H9 (cell line): ENCODE data around the gene USF3. TPM values are rescaled to one million over a fixed set of nuclear protein-coding genes. Genes with fewer than 3 reads are reported as not detected.

Experiments
- DNase-seq: peaks from one replicate; pipeline ENCODE4 v3.0.0-alpha.2; 2017
- H2AFZ ChIP-seq: one replicate; pipeline ENCODE4 v1.6.1; 2013; ENCODE audit warnings: mild to moderate bottlenecking, low read length, control low read depth, moderate library complexity
- H2AK5ac ChIP-seq: 2 replicates; pipeline ENCODE4 v1.6.1; 2013; ENCODE audit warnings: low read length, control low read depth, mixed read lengths; ENCODE audit not compliant: insufficient read length
- H2BK120ac ChIP-seq: one replicate; pipeline ENCODE4 v1.6.1; 2013; ENCODE audit warnings: low read depth, mild to moderate bottlenecking, low read length, control low read depth, inconsistent platforms; ENCODE audit not compliant: poor library complexity, severe bottlenecking
- H2BK12ac ChIP-seq: 2 replicates; pipeline ENCODE4 v1.6.1; 2013; ENCODE audit warnings: low read length, control low read depth, mixed read lengths, low read depth; ENCODE audit not compliant: insufficient read length
- H2BK15ac ChIP-seq: 2 replicates; pipeline ENCODE4 v1.6.1; 2013; ENCODE audit warnings: low read depth, low read length, control low read depth
- H2BK20ac ChIP-seq: one replicate; pipeline ENCODE4 v1.6.1; 2013; ENCODE audit warnings: low read depth, mild to moderate bottlenecking, low read length, control low read depth, inconsistent platforms; ENCODE audit not compliant: poor library complexity, severe bottlenecking
- H2BK5ac ChIP-seq: 2 replicates; pipeline ENCODE4 v1.6.1; 2013; ENCODE audit warnings: low read length, control low read depth, mixed read lengths; ENCODE audit not compliant: insufficient read length
- H3K14ac ChIP-seq: 2 replicates; pipeline ENCODE4 v1.6.1; 2013; ENCODE audit warnings: low read length, control low read depth; ENCODE audit not compliant: insufficient read depth
- H3K18ac ChIP-seq: 2 replicates; pipeline ENCODE4 v1.6.1; 2013; ENCODE audit warnings: low read depth, mild to moderate bottlenecking, mixed read lengths, low read length, control low read depth; ENCODE audit not compliant: insufficient read length
- H3K23ac ChIP-seq: 2 replicates; pipeline ENCODE4 v1.6.1; 2013; ENCODE audit warnings: low read length, control low read depth, mixed read lengths, low read depth; ENCODE audit not compliant: insufficient read length
- H3K23me2 ChIP-seq: 2 replicates; pipeline ENCODE4 v1.6.1; 2013; ENCODE audit warnings: low read depth, mild to moderate bottlenecking, mixed read lengths, low read length, control low read depth; ENCODE audit not compliant: insufficient read length, poor library complexity, severe bottlenecking
- H3K27ac ChIP-seq: 2 replicates; pipeline ENCODE4 v1.5.1; 2013; ENCODE audit warnings: low read length, control low read depth, mixed read lengths, low read depth; ENCODE audit not compliant: insufficient read length
- H3K27me3 ChIP-seq: 2 replicates; pipeline ENCODE4 v1.6.1; 2013; ENCODE audit warnings: low read length, control low read depth, inconsistent platforms; ENCODE audit not compliant: insufficient read depth
- H3K4ac ChIP-seq: 2 replicates; pipeline ENCODE4 v1.6.1; 2013; ENCODE audit warnings: low read depth, mild to moderate bottlenecking, control low read depth, inconsistent platforms, low read length, moderate library complexity
- H3K4me1 ChIP-seq: 2 replicates; pipeline ENCODE4 v1.6.1; 2013; ENCODE audit warnings: low read length, control low read depth, inconsistent platforms; ENCODE audit not compliant: insufficient read depth
- H3K4me2 ChIP-seq: 2 replicates; pipeline ENCODE4 v1.6.1; 2013; ENCODE audit warnings: low read length, control low read depth, mixed read lengths; ENCODE audit not compliant: insufficient read length, insufficient read depth
- H3K56ac ChIP-seq: 2 replicates; pipeline ENCODE4 v1.6.1; 2013; ENCODE audit warnings: low read depth, mild to moderate bottlenecking, mixed read lengths, low read length, control low read depth; ENCODE audit not compliant: insufficient read length
- H3K79me1 ChIP-seq: 2 replicates; pipeline ENCODE4 v1.6.1; 2013; ENCODE audit warnings: low read depth, mild to moderate bottlenecking, moderate library complexity, low read length, control low read depth, inconsistent platforms; ENCODE audit not compliant: insufficient read depth, poor library complexity, severe bottlenecking
- H3K79me2 ChIP-seq: 2 replicates; pipeline ENCODE4 v1.6.1; 2013; ENCODE audit warnings: low read length, control low read depth, inconsistent platforms; ENCODE audit not compliant: insufficient read depth
- H3K9ac ChIP-seq: 2 replicates; pipeline ENCODE4 v1.6.1; 2013; ENCODE audit warnings: low read length, control low read depth, mixed read lengths; ENCODE audit not compliant: insufficient read length; ENCODE audit errors: extremely low read depth
- H3K9me3 ChIP-seq: one replicate; pipeline ENCODE4 v1.6.1; 2013; ENCODE audit warnings: low read depth, low read length, inconsistent platforms; ENCODE audit not compliant: control insufficient read depth
- H3T11ph ChIP-seq: one replicate; pipeline ENCODE4 v1.6.1; 2013; ENCODE audit warnings: mild to moderate bottlenecking, low read length, control low read depth, inconsistent platforms
- H4K20me1 ChIP-seq: one replicate; pipeline ENCODE4 v1.6.1; 2013; ENCODE audit not compliant: control insufficient read depth, insufficient read length, insufficient read depth
- H4K5ac ChIP-seq: 2 replicates; pipeline ENCODE4 v1.6.1; 2013; ENCODE audit warnings: low read depth, mild to moderate bottlenecking, mixed read lengths, low read length, control low read depth; ENCODE audit not compliant: insufficient read length
- H4K8ac ChIP-seq: replicated peaks from 2 replicates; pipeline ENCODE4 v1.6.1; 2013; ENCODE audit warnings: low read length, control low read depth, mixed read lengths, low read depth; ENCODE audit not compliant: insufficient read length
- H4K91ac ChIP-seq: 2 replicates; pipeline ENCODE4 v1.6.1; 2013; ENCODE audit warnings: low read depth, mild to moderate bottlenecking, moderate library complexity, mixed read lengths, low read length, control low read depth; ENCODE audit not compliant: insufficient read length
- H3K27ac Mint-ChIP-seq, 3 experiments: 2 replicates in 2 of 3; 3 replicates in 1 of 3; pipeline ENCODE4 v1.8.0; 2020 to 2021; ENCODE audit warnings: mixed read lengths in 3 of 3, mild to moderate bottlenecking in 1 of 3, moderate library complexity in 1 of 3
- H3K27me3 Mint-ChIP-seq: 2 replicates; pipeline ENCODE4 v1.8.0; 2021; ENCODE audit warnings: low read depth, mild to moderate bottlenecking, moderate library complexity, mixed read lengths
- H3K36me3 Mint-ChIP-seq, 3 experiments: 2 replicates in 2 of 3; 3 replicates in 1 of 3; pipeline ENCODE4 v1.8.0; 2020 to 2021; ENCODE audit warnings: low read depth in 3 of 3, mixed read lengths in 3 of 3; ENCODE audit not compliant: insufficient read depth in 1 of 3
- H3K4me1 Mint-ChIP-seq, 2 experiments: 2 replicates each; pipeline ENCODE4 v1.8.0; 2020; ENCODE audit warnings: mixed read lengths in 2 of 2
- H3K4me3 Mint-ChIP-seq, 2 experiments: 2 replicates in 1 of 2; 3 replicates in 1 of 2; pipeline ENCODE4 v1.8.0; 2020 to 2021; ENCODE audit warnings: mild to moderate bottlenecking in 2 of 2, mixed read lengths in 2 of 2, moderate library complexity in 1 of 2
- H3K9me3 Mint-ChIP-seq, 2 experiments: 2 replicates in 1 of 2; 3 replicates in 1 of 2; pipeline ENCODE4 v1.8.0; 2020; ENCODE audit warnings: mild to moderate bottlenecking in 2 of 2, mixed read lengths in 2 of 2, moderate library complexity in 1 of 2
- CTCF ChIP-seq: fragments of 200-600 bp; sonication (generic); conservative IDR thresholded peaks from 3 replicates; pipeline ENCODE4 v1.8.0; 2021; ENCODE audit warnings: antibody characterized with exemption, mild to moderate bottlenecking
- WGBS: extraction: QIAGEN DNeasy Blood & Tissue Kit; methylation state at CpG from one replicate; pipeline ENCODE4 v1.1.7; 2013; ENCODE audit warnings: missing lambda C conversion rate, low lambda C conversion rate, mixed read lengths; ENCODE audit not compliant: insufficient read length; ENCODE audit errors: extremely low coverage; 5-methylcytosine and 5-hydroxymethylcytosine counted together
- total RNA-seq: library from RNA; stranded (reverse); gene quantifications from 2 replicates; pipeline ENCODE4 v1.2.1, GENCODE V29; 2021

Gene USF3
- total RNA-seq, 1 experiment from 2014 or later = 13.8 TPM

DNA sequence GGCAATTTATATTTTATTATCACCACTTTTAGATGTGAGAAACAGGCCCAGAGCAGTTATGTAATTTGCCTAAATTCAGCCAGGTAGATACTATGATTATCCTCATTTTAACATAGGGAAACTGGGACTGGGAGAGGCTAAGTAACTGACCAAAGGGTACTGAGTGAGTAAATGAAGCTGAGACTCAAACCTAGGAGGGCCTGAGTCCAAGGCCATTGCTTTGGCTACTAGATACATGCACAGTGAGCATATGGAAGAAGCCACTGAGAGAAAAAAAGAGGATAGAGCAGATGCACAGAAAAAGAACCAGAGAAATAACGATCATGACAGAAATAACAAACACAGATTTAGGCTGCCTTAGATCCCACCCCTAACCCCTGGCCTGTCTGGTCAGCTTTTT lies 33.6 kb downstream of the USF3 start:
- Histone ChIP-seq H3K18ac (no peak overlapping the region), H2BK15ac (no peak overlapping the region), H3K9me3 (no peaks in the 10 kb centered on the region), H3K23me2 (no peaks in the 10 kb centered on the region), H4K8ac (no peak overlapping the region), H2AFZ (no peak overlapping the region), H2BK5ac (no peak overlapping the region), H4K20me1 (no peaks in the 10 kb centered on the region), H3K27ac (no peak overlapping the region), H2BK20ac (no peak overlapping the region), H3K4ac (no peak overlapping the region), H4K91ac (no peak overlapping the region), H4K5ac (no peak overlapping the region), H3K79me1 (no peaks in the 10 kb centered on the region), H2BK12ac (no peak overlapping the region), H2AK5ac (no peak overlapping the region), H2BK120ac (no peak overlapping the region), H3K56ac (no peak overlapping the region), H3K79me2 (no peaks in the 10 kb centered on the region), H3K14ac (no peak overlapping the region), H3K4me2 (no peak overlapping the region), H3T11ph (no peak overlapping the region), H3K4me1 (no peaks in the 10 kb centered on the region), H3K27me3 (no peaks in the 10 kb centered on the region), H3K9ac (no peak overlapping the region), H3K23ac (no peak overlapping the region)
- Mint-ChIP-seq H3K9me3 (no peaks in the 10 kb centered on the region), H3K36me3 (peaks cover 8 to 17% (median 16%) of the 10 kb centered on the region in 3 experiments; a peak in 6 of 7 replicates), H3K27ac (0 out of 7 replicates have a peak overlapping the region, but pooled peaks of 2 of the 3 experiments have one; percentile 2 to 39), H3K4me1 (peaks cover 5 to 8% of the 10 kb centered on the region in 2 experiments), H3K27me3 (no peaks in the 10 kb centered on the region), H3K4me3 (no peak overlapping the region)
- no peak for DNase-seq
- no CpG with 5 or more reads among the region's 1 CpG for WGBS
- TF ChIP-seq CTCF = no peak
